ENCODE results near the gene XPO6.

Gene XPO6

DNA sequence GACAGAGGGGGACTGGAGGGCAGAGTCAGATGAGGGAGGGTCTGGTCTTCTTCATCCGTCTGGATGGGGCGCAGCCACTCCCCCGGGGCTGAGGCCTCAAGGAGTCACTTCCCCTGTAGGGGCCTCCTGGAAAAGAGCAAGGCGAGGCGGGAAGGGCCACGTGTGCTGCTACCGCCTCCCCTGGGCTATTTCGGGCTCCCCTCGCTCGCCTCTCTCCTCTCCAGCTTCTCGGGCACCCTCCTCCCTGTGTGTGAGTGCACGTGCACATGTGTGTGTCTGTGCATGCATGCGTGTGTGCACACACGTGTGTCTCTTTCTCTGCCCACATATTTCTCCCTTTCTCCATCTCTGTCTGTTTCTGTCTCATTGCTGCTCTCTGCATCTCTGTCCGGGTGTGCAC, 158.3 kb downstream of the XPO6 start:
- no peaks in the 10 kb centered on the region for H3K4me1 ChIP-seq (ENCODE audit: control insufficient read depth, insufficient read depth, low read length)
- WGBS (ENCODE audit: insufficient coverage, insufficient read length): no CpG with 5 or more reads among the region's 15 CpGs
- H3K27ac ChIP-seq (ENCODE audit: low read length): no peak overlapping the region
- H3K9me3 ChIP-seq (ENCODE audit: control insufficient read depth, insufficient read depth, low read length): no peaks in the 10 kb centered on the region
- H3K36me3 ChIP-seq (ENCODE audit: control insufficient read depth, insufficient read depth, low read length): no peaks in the 10 kb centered on the region
- H3K4me3 ChIP-seq (ENCODE audit: low read length): no peak overlapping the region
- no peak for DNase-seq (ENCODE audit: low read depth, low spot score)
- H3K27me3 ChIP-seq (ENCODE audit: control insufficient read depth, insufficient read depth, low read length): no peaks in the 10 kb centered on the region

DNA sequence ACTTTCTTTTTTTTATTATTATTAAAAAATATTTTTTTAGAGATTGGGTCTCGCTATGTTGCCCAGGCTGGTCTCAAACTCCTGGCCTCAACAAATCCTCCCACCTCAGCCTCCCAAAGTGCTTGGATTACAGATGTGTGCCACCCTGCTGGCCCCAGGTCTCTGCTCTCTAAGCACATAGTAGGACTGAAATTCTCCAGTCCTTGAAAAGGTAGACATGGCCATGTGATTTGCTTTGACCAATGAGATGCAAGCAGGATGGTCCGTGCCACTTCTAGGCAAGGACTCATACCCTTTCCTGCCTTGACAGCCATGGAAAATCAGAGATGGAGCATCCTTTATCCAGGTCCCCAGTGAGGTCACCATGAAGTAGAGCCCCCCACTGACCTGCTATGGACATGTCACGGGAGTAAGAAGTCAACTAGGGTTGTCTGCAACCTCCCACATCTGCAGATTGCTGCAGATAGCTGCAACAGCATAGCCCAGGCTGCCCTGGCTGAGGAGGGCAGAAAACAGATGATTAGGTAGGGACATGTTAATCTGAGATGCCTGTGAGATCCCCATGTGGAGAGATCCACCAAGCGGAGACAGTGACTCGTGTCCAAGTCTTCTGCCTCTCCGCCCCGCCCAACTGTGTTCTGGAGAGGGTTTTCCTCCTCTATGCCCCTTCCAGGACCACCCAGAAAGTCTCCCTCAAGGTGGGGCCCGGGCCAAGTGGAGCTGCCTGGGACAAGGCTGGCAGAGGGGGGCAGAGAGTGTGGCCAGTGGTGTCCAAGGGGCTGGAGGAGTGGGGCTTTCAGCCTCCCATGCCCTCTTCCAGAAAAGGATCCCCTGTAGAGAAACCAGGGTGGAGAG, 159.3 kb downstream of the XPO6 start:
- WGBS (ENCODE audit: insufficient coverage, insufficient read length): no CpG with 5 or more reads among the region's 8 CpGs
- Histone ChIP-seq H3K4me1 (ENCODE audit: control insufficient read depth, insufficient read depth, low read length) (no peaks in the 10 kb centered on the region), H3K27me3 (ENCODE audit: control insufficient read depth, insufficient read depth, low read length) (no peaks in the 10 kb centered on the region), H3K9me3 (ENCODE audit: control insufficient read depth, insufficient read depth, low read length) (no peaks in the 10 kb centered on the region), H3K4me3 (ENCODE audit: low read length) (no peak overlapping the region), H3K27ac (ENCODE audit: low read length) (no peak overlapping the region), H3K36me3 (ENCODE audit: control insufficient read depth, insufficient read depth, low read length) (no peaks in the 10 kb centered on the region)
- no peak for DNase-seq (ENCODE audit: low read depth, low spot score)

DNA sequence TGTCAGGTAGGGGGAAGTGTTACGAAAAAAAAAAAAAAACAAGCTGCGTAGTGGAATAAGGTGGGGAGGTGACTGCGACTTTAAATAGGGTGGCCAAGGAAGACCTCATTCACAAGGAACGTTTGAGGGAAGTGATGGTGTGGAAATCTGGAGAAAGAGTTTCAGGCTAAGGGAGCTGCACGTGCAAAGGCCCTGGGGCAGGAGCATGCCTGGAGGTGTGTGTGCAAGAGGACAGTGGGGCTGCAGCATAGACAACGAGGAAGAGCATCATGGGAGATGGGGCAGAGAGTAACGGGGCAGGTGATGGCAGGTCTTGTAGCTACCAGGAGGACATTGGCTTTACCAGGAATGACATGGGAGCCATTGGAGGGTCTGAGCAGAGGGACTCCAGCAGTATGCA, 160.3 kb downstream of the XPO6 start:
- Histone ChIP-seq H3K36me3 (ENCODE audit: control insufficient read depth, insufficient read depth, low read length) (no peaks in the 10 kb centered on the region), H3K27ac (ENCODE audit: low read length) (no peak overlapping the region), H3K4me1 (ENCODE audit: control insufficient read depth, insufficient read depth, low read length) (no peaks in the 10 kb centered on the region), H3K4me3 (ENCODE audit: low read length) (no peak overlapping the region), H3K9me3 (ENCODE audit: control insufficient read depth, insufficient read depth, low read length) (no peaks in the 10 kb centered on the region), H3K27me3 (ENCODE audit: control insufficient read depth, insufficient read depth, low read length) (no peaks in the 10 kb centered on the region)
- DNase-seq (ENCODE audit: low read depth, low spot score): no peak
- no CpG with 5 or more reads among the region's 7 CpGs for WGBS (ENCODE audit: insufficient coverage, insufficient read length)

Data from iPS DF 6.9 (cell line).